22Rv1 (cell line): Measurements from ENCODE around the gene ZBTB7C.

ENCODE experiments used
- CTCF ChIP-seq: fragments of 450-650 bp; IDR thresholded peaks from 2 replicates; pipeline ENCODE4 v1.5.1; 2017; ENCODE audit warnings: mild to moderate bottlenecking
- ZFX ChIP-seq: fragments of 450-650 bp; IDR thresholded peaks from 2 replicates; pipeline ENCODE4 v1.6.1; 2017; ENCODE audit warnings: antibody characterized with exemption, borderline replicate concordance

- TF ChIP-seq CTCF (no peak), ZFX (no peak)
These were observed 24.4 kb upstream of the ZBTB7C start for GRCh38 chr18:48433541-48433940.
